Gastrocnemius medialis (tissue), 4 donors: Measurements from ENCODE around the gene EPS8L1. TPM values are rescaled to one million over a fixed set of nuclear protein-coding genes. Genes with fewer than 3 reads are reported as not detected.
"Not testable (repeated sequence)": the region's sequence is repeated elsewhere in the genome, so short reads cannot be mapped to it uniquely, and the experiment has no call there.

ENCODE experiments used
- ATAC-seq, 2 donors: fragments of 150-250 bp; one replicate each; pipeline ENCODE4 v1.9.1; 2016
- DNase-seq, 2 donors: peaks; one replicate each; pipeline ENCODE4 v3.0.0-alpha.2; 2019
- H3K27ac ChIP-seq, 4 donors: fragments of 200-600 bp; sonication (generic); 1 replicate in 1 of 4; 2 replicates in 3 of 4; pipeline ENCODE4 v1.5.1; 2016 to 2018; ENCODE audit warnings: mild to moderate bottlenecking in 2 of 4, moderate library complexity in 1 of 4
- H3K27me3 ChIP-seq, 3 donors: fragments of 200-600 bp; sonication (generic) in 2 of 3; 1 replicate in 1 of 3; 2 replicates in 2 of 3; pipeline versions ENCODE4 v1.5.1 to v1.6.0; 2016 to 2019; ENCODE audit warnings: mild to moderate bottlenecking in 1 of 3, moderate library complexity in 1 of 3
- H3K36me3 ChIP-seq, 2 donors: fragments of 200-600 bp; sonication (generic) in 1 of 2; one replicate each; pipeline ENCODE4 v1.5.1; 2017 to 2018
- H3K4me1 ChIP-seq, 2 donors: fragments of 200-600 bp; sonication (generic) in 1 of 2; one replicate each; pipeline ENCODE4 v1.5.1; 2016 to 2017; ENCODE audit warnings: mild to moderate bottlenecking in 2 of 2
- H3K4me3 ChIP-seq, 4 donors: fragments of 200-600 bp; sonication (generic) in 3 of 4; 1 replicate in 1 of 4; 2 replicates in 3 of 4; pipeline ENCODE4 v1.5.1; 2016 to 2019; ENCODE audit warnings: mild to moderate bottlenecking in 2 of 4
- H3K9me3 ChIP-seq, 3 donors: fragments of 200-600 bp; sonication (generic) in 2 of 3; 1 replicate in 1 of 3; 2 replicates in 2 of 3; pipeline ENCODE4 v1.5.1; 2016 to 2019
- POLR2A ChIP-seq, 2 donors: fragments of 450-650 bp; IDR thresholded peaks; one replicate each; pipeline ENCODE4 v1.6.1; 2017; ENCODE audit warnings: antibody characterized with exemption in 2 of 2, mild to moderate bottlenecking in 2 of 2, moderate library complexity in 2 of 2
- in situ Hi-C, 4 donors: fragments of 200-750 bp; cut with MboI; loops; one replicate each; pipeline versions ENCODE4 v1.15.0 to v1.8.0; 2017; ENCODE audit warnings: low sequenced_read_pairs in 4 of 4
- intact Hi-C: fragments of 100-400 bp; cut with DNase I; formaldehyde crosslinking; loops from one replicate; pipeline ENCODE4 v1.15.1; 2023; ENCODE audit warnings: low total_unique reads
- total RNA-seq, 4 donors: library from RNA; depleted of rRNA; stranded (reverse); fragments of >200 nt; gene quantifications; one replicate each; pipeline versions ENCODE4 v1.1.0 to v1.2.3, GENCODE V29; 2016
- TF ChIP-seq, protein P1 (sequence below), 5 experiments: fragments of 450-650 bp in 3 of 5; fragments of 200-600 bp in 2 of 5; sonication (generic) in 2 of 5; IDR thresholded peaks in 4 of 5; conservative IDR thresholded peaks in 1 of 5; 1 replicate in 4 of 5; 2 replicates in 1 of 5; pipeline ENCODE4 v1.5.1; 2016 to 2019; ENCODE audit warnings: antibody characterized with exemption in 5 of 5, mild to moderate bottlenecking in 3 of 5, moderate library complexity in 3 of 5

The EPS8L1 gene
- total RNA-seq, 4 donors from 2014 or later = 0.25 to 2.4 (median 1.3) TPM

DNA sequence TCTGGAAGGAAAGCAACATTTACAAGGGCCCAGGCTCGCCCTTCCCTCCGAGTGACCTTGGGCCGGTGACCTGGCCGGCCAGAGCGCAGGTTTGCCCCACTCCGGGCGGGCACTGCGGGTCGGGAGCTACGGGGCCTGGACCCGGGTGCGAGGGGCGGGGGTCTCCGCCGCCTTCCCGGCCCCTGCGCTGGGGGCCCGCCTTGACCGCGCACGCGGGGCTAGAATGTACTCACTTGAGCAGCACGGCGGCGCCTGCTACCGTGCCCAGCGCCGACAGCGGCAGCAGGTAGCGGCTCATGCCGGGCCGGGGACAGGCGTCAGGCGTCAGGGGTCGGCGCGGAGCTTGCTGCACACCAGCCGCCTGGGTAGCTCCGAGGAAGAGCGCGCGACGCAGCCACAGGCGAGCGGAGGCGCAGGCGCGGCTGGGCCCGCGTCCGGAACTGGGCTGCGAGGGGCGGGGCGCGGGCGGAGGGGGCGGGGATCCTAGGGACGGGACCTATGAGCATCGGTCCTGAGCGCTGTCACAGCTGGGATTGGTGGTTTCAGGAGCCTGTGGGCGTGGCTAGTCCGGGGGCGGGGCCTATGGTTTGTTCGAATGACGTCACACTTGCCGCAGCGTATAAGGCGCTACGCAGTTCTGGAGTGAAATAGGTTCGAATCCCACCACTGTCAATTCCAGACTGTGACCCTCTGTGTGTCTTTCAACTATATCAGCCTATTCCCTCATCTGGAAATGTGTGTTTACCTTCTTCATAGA is 12.8 kb upstream of the EPS8L1 start, which contains the start of gene RDH13:
RDH13 (minus strand) TSS at position 414 of the 757 bp plus-strand sequence; CDS start at position 298, 116 bp downstream.
- H3K4me3 ChIP-seq = peak within 1 kb of the TSS; percentile 67 to 88 (median 78)
- no peaks in the 10 kb centered on the region for H3K9me3 ChIP-seq
- ATAC-seq (peak; percentile 99), DNase-seq (peak; percentile 91 to 95)
- in situ Hi-C loops (no loop called here), intact Hi-C loops (no loop called here)
- H3K27ac ChIP-seq = peak within 1 kb of the TSS; percentile 50 to 86 (median 80)
- TF ChIP-seq, protein P1, sequence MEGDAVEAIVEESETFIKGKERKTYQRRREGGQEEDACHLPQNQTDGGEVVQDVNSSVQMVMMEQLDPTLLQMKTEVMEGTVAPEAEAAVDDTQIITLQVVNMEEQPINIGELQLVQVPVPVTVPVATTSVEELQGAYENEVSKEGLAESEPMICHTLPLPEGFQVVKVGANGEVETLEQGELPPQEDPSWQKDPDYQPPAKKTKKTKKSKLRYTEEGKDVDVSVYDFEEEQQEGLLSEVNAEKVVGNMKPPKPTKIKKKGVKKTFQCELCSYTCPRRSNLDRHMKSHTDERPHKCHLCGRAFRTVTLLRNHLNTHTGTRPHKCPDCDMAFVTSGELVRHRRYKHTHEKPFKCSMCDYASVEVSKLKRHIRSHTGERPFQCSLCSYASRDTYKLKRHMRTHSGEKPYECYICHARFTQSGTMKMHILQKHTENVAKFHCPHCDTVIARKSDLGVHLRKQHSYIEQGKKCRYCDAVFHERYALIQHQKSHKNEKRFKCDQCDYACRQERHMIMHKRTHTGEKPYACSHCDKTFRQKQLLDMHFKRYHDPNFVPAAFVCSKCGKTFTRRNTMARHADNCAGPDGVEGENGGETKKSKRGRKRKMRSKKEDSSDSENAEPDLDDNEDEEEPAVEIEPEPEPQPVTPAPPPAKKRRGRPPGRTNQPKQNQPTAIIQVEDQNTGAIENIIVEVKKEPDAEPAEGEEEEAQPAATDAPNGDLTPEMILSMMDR (IDR thresholded peaks at IDR 0.05 in 4 of 5, conservative IDR thresholded peaks at IDR 0.05 in 1 of 5) = no peak
- TF ChIP-seq POLR2A (IDR thresholded peaks at IDR 0.05) = peak in 1 of 2 donors; percentile 48
- peaks cover 0 to 16% (median 6%) of the 10 kb centered on the region in 3 donors for H3K27me3 ChIP-seq
- H3K36me3 ChIP-seq = peaks cover 0 to 12% of the 10 kb centered on the region in 2 donors
- H3K4me1 ChIP-seq = peaks cover 3 to 9% of the 10 kb centered on the region in 2 donors

DNA sequence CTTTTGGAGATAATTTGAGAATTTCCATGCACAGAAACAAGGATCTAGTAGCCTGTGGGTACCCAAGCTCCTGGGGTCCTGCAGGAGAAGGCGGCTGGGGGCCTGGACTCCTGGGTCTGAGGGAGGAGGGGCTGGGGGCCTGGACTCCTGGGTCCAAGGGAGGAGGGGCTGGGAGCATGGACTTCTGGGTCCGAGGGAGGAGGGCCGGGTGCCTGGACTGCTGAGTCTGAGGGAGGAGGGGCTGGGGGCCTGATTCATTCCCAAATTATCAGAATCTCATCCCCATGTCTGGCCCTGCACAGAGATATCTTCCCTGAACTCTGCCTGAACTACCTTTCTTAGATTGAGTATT is 12.2 kb upstream of the EPS8L1 start:
- Histone ChIP-seq H3K4me1 (peaks cover 3 to 9% of the 10 kb centered on the region in 2 donors), H3K36me3 (peaks cover 0 to 7% of the 10 kb centered on the region in 2 donors), H3K4me3 (peak overlapping the region in 3 of 4 donors; percentile 67 to 88 (median 74)), H3K27ac (peak overlapping the region in 2 of 4 donors; percentile 48 to 86), H3K27me3 (peaks cover 0 to 21% (median 10%) of the 10 kb centered on the region in 3 donors), H3K9me3 (no peaks in the 10 kb centered on the region)
- no peak for DNase-seq
- in situ Hi-C loops (no loop called here), intact Hi-C loops (no loop called here)
- ATAC-seq = no peak
- TF ChIP-seq, protein P1 (IDR thresholded peaks at IDR 0.05 in 4 of 5, conservative IDR thresholded peaks at IDR 0.05 in 1 of 5) = no peak
- no peak for TF ChIP-seq POLR2A (IDR thresholded peaks at IDR 0.05)

DNA sequence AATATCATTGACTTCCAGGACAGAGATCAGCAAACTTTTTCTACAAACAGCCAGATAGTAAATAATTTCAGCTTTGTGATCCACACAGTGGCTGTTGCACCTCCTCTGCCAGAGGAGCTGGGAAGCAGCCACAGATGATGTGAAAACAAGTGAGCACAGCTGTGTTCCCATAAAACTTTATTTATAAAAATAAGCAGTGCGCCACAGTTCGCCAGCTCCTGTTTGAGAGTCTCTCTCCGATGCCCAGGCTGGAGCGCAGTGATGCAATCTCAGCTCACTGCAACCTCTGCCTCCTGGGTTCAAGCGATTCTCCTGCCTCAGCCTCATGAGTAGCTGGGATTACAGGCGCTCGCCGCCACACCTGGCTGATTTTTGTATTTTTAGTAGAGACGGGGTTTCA is 10.2 kb upstream of the EPS8L1 start:
- H3K9me3 ChIP-seq, in situ Hi-C loops, H3K36me3 ChIP-seq, intact Hi-C loops, H3K4me3 ChIP-seq, DNase-seq, H3K27ac ChIP-seq, H3K4me1 ChIP-seq, ATAC-seq: not testable (repeated sequence)
- peaks cover 17 to 38% (median 25%) of the 10 kb centered on the region in 3 donors for H3K27me3 ChIP-seq

DNA sequence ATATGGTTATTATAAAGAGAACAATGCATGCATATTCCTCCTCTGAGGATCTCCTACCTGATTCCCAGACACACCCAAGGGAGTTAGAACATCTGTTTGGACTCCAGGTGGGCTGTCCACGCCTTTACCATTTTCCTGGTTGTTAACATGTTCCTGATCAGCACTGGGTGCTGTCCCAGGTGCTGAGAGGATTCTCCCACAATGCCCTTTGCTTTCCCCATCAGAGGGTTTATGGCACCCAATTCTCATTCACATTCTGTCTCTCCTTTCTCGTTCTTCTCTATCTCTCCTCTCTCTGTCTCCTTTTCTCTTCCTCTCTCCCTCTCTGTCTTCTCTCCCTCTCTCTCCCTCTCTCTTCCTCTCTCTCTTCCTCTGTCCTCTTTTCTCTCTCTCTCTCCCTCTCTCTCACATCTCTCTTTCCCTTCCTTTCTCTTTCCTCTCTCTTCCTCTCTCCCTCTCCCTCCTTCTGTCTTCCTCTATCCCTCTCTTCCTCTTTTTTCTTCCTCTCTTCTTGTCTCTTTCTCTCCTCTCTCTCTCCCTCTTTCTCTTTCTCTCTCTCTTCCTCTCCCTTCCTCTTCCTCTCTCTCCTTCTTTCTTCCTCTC is 9.5 kb upstream of the EPS8L1 start:
- no peaks in the 10 kb centered on the region for H3K9me3 ChIP-seq
- TF ChIP-seq POLR2A (IDR thresholded peaks at IDR 0.05) = no peak
- TF ChIP-seq, protein P1 (IDR thresholded peaks at IDR 0.05 in 4 of 5, conservative IDR thresholded peaks at IDR 0.05 in 1 of 5) = no peak
- DNase-seq (no peak), ATAC-seq (no peak)
- peaks cover 3 to 9% of the 10 kb centered on the region in 2 donors for H3K4me1 ChIP-seq
- no peak overlapping the region for H3K27ac ChIP-seq
- no peak overlapping the region for H3K4me3 ChIP-seq
- in situ Hi-C loops = no loop called here
- no peaks in the 10 kb centered on the region for H3K36me3 ChIP-seq
- peaks cover 24 to 45% (median 32%) of the 10 kb centered on the region in 3 donors for H3K27me3 ChIP-seq
- intact Hi-C loops = no loop called here

DNA sequence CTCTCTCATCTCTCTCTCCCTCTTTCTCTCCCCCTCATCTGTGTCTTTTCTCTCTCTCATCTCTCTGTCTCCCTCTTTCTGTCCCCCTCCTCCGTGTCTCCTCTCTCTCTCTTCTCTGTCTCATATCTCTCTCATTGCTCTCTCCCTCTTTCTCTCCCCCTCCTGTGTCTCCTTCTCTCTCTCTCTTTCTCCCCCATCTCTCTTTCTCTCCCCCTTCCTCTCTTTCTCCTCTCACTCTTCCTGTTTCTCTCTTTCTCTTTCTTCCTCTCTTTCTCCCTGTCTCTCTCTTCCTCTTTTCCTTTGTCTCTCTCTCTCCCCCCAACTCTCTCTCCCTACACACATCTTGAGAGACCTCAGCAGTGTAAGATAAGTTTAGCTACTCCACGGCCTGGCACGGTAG is 7.8 kb upstream of the EPS8L1 start:
- TF ChIP-seq, protein P1 (IDR thresholded peaks at IDR 0.05 in 4 of 5, conservative IDR thresholded peaks at IDR 0.05 in 1 of 5) = no peak
- no peak for TF ChIP-seq POLR2A (IDR thresholded peaks at IDR 0.05)
- no peaks in the 10 kb centered on the region for H3K36me3 ChIP-seq
- in situ Hi-C loops (no loop called here), intact Hi-C loops (no loop called here)
- peaks cover 33 to 62% (median 40%) of the 10 kb centered on the region in 3 donors for H3K27me3 ChIP-seq
- H3K27ac ChIP-seq = no peak overlapping the region
- no peaks in the 10 kb centered on the region for H3K9me3 ChIP-seq
- no peaks in the 10 kb centered on the region for H3K4me1 ChIP-seq
- DNase-seq = no peak
- H3K4me3 ChIP-seq = no peak overlapping the region
- no peak for ATAC-seq
